Gastrocnemius medialis (tissue), 4 donors: Measurements from ENCODE around the gene GDF7. TPM values are rescaled to one million over a fixed set of nuclear protein-coding genes. Genes with fewer than 3 reads are reported as not detected.

ENCODE experiments used
- ATAC-seq, 2 donors: fragments of 150-250 bp; one replicate each; pipeline ENCODE4 v1.9.1; 2016
- DNase-seq, 2 donors: peaks; one replicate each; pipeline ENCODE4 v3.0.0-alpha.2; 2019
- H3K27ac ChIP-seq, 4 donors: fragments of 200-600 bp; sonication (generic); 1 replicate in 1 of 4; 2 replicates in 3 of 4; pipeline ENCODE4 v1.5.1; 2016 to 2018; ENCODE audit warnings: mild to moderate bottlenecking in 2 of 4, moderate library complexity in 1 of 4
- H3K27me3 ChIP-seq, 3 donors: fragments of 200-600 bp; sonication (generic) in 2 of 3; 1 replicate in 1 of 3; 2 replicates in 2 of 3; pipeline versions ENCODE4 v1.5.1 to v1.6.0; 2016 to 2019; ENCODE audit warnings: mild to moderate bottlenecking in 1 of 3, moderate library complexity in 1 of 3
- H3K36me3 ChIP-seq, 2 donors: fragments of 200-600 bp; sonication (generic) in 1 of 2; one replicate each; pipeline ENCODE4 v1.5.1; 2017 to 2018
- H3K4me1 ChIP-seq, 2 donors: fragments of 200-600 bp; sonication (generic) in 1 of 2; one replicate each; pipeline ENCODE4 v1.5.1; 2016 to 2017; ENCODE audit warnings: mild to moderate bottlenecking in 2 of 2
- H3K4me3 ChIP-seq, 4 donors: fragments of 200-600 bp; sonication (generic) in 3 of 4; 1 replicate in 1 of 4; 2 replicates in 3 of 4; pipeline ENCODE4 v1.5.1; 2016 to 2019; ENCODE audit warnings: mild to moderate bottlenecking in 2 of 4
- H3K9me3 ChIP-seq, 3 donors: fragments of 200-600 bp; sonication (generic) in 2 of 3; 1 replicate in 1 of 3; 2 replicates in 2 of 3; pipeline ENCODE4 v1.5.1; 2016 to 2019
- POLR2A ChIP-seq, 2 donors: fragments of 450-650 bp; IDR thresholded peaks; one replicate each; pipeline ENCODE4 v1.6.1; 2017; ENCODE audit warnings: antibody characterized with exemption in 2 of 2, mild to moderate bottlenecking in 2 of 2, moderate library complexity in 2 of 2
- in situ Hi-C, 4 donors: fragments of 200-750 bp; cut with MboI; loops; one replicate each; pipeline versions ENCODE4 v1.15.0 to v1.8.0; 2017; ENCODE audit warnings: low sequenced_read_pairs in 4 of 4
- intact Hi-C: fragments of 100-400 bp; cut with DNase I; formaldehyde crosslinking; loops from one replicate; pipeline ENCODE4 v1.15.1; 2023; ENCODE audit warnings: low total_unique reads
- total RNA-seq, 4 donors: library from RNA; depleted of rRNA; stranded (reverse); fragments of >200 nt; gene quantifications; one replicate each; pipeline versions ENCODE4 v1.1.0 to v1.2.3, GENCODE V29; 2016
- TF ChIP-seq, protein P1 (sequence below), 5 experiments: fragments of 450-650 bp in 3 of 5; fragments of 200-600 bp in 2 of 5; sonication (generic) in 2 of 5; IDR thresholded peaks in 4 of 5; conservative IDR thresholded peaks in 1 of 5; 1 replicate in 4 of 5; 2 replicates in 1 of 5; pipeline ENCODE4 v1.5.1; 2016 to 2019; ENCODE audit warnings: antibody characterized with exemption in 5 of 5, mild to moderate bottlenecking in 3 of 5, moderate library complexity in 3 of 5

The GDF7 gene
- total RNA-seq, 4 donors from 2014 or later = 0.02 to 0.10 (median 0.07) TPM; not detected in 1

DNA sequence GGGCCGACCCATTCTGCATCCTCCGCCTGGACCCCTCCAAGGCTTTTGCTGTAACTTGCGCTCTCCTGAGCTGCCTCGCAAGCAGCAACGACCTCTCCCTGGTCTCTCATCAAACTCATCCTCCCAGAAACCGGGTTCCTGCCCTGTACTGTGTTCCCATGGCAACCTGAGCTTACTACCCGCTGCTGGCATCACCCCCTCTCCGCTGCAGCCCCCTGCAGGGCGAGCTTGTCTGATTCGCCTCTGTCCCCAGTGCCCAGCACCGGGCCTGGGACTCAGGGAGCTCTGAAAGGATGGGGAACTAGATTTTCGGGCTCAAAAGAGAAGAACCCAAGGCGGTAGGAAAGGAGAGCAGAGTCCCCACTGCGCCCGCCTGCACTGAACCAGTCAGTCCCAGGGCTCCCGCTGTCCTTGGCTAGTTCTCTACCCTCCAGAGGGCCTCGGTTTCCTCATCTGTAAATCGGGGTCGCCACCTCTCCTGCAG, 16.5 kb upstream of the GDF7 start:
- Histone ChIP-seq H3K36me3 (peaks cover 0 to 2% of the 10 kb centered on the region in 2 donors), H3K27ac (peak overlapping the region; percentile 78 to 92 (median 88)), H3K27me3 (no peaks in the 10 kb centered on the region), H3K4me1 (peaks cover 15 to 18% of the 10 kb centered on the region in 2 donors), H3K4me3 (peak overlapping the region; percentile 73 to 99 (median 94)), H3K9me3 (no peaks in the 10 kb centered on the region)
- ATAC-seq (peak; percentile 3 to 30), DNase-seq (no peak)
- TF ChIP-seq, protein P1, sequence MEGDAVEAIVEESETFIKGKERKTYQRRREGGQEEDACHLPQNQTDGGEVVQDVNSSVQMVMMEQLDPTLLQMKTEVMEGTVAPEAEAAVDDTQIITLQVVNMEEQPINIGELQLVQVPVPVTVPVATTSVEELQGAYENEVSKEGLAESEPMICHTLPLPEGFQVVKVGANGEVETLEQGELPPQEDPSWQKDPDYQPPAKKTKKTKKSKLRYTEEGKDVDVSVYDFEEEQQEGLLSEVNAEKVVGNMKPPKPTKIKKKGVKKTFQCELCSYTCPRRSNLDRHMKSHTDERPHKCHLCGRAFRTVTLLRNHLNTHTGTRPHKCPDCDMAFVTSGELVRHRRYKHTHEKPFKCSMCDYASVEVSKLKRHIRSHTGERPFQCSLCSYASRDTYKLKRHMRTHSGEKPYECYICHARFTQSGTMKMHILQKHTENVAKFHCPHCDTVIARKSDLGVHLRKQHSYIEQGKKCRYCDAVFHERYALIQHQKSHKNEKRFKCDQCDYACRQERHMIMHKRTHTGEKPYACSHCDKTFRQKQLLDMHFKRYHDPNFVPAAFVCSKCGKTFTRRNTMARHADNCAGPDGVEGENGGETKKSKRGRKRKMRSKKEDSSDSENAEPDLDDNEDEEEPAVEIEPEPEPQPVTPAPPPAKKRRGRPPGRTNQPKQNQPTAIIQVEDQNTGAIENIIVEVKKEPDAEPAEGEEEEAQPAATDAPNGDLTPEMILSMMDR (IDR thresholded peaks at IDR 0.05 in 4 of 5, conservative IDR thresholded peaks at IDR 0.05 in 1 of 5) = no peak
- TF ChIP-seq POLR2A (IDR thresholded peaks at IDR 0.05) = no peak
- intact Hi-C loops = loop anchor here (2.0 to 5.0 kb wide), 3 partner anchors 300 to 598 kb away; partner anchors contain the start of genes LAPTM4A and PUM2
- in situ Hi-C loops = loop anchor here in 1 of 4 donors (25.0 kb wide), 1 partner anchor 462 kb away; the partner anchor contains the start of gene TDRD15

DNA sequence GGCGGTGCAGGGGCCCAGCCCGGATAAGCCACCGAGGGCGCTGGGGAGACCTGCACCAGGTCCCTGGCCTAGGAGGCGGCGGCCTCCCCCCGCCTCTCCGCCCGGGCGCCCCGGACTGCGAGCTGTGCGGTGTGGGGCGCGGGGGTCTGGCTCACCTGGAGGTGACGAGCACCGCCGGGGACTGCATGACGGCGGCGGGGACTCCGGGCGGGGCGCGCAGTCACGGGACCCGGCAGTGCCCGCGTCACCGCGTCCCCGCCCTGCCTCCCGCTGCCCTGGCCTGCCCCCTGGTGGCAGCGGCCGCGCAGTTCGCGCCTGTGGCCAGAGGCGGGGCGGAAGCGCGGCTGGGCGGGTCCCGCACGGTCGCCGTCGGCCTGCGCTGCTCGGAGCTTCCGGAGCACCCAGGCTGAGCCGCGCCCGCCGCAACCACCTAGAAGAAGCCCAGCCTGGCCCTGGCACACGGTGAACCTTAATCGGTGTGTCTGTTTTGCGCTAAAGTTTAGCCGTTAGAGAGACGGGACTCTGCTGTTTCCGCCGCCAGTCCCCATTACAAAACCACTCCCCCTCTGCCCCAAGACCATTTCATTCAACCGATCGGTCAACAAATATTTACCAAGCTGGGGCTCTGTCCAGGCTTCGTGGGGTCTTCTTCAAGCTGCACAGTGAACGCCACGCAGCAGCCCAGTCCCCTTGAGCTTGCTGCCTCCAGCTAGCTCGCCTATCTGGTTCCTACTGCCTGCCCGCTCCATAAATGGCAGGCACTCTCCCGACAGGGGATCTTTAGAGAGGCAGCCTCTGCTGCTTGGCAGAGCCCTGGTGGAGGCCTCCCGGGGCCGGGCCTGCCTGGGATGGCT, 15.8 kb upstream of the GDF7 start, which contains the start of gene HS1BP3:
Gene HS1BP3 (minus strand): TSS at position 222 of the 854 bp plus-strand sequence. CDS start 35 bp downstream, at position 187.
- peak; percentile 81 to 83 for TF ChIP-seq POLR2A (IDR thresholded peaks at IDR 0.05)
- TF ChIP-seq, protein P1 (IDR thresholded peaks at IDR 0.05 in 4 of 5, conservative IDR thresholded peaks at IDR 0.05 in 1 of 5) = peak in 4 of 5 experiments; percentile 98 to 100 (median 99)
- H3K4me3 ChIP-seq = peak within 1 kb of the TSS; percentile 73 to 99 (median 94)
- H3K36me3 ChIP-seq = no peaks in the 10 kb centered on the region
- H3K4me1 ChIP-seq = peaks cover 15 to 18% of the 10 kb centered on the region in 2 donors
- ATAC-seq (peak; percentile 89 to 93), DNase-seq (peak; percentile 67 to 76)
- in situ Hi-C loops (loop anchor here in 1 of 4 donors (25.0 kb wide), 1 partner anchor 461 kb away; the partner anchor contains the start of gene TDRD15), intact Hi-C loops (loop anchor here (2.0 to 5.0 kb wide), 3 partner anchors 300 to 599 kb away; partner anchors contain the start of genes LAPTM4A and PUM2)
- H3K9me3 ChIP-seq = no peaks in the 10 kb centered on the region
- peak within 1 kb of the TSS; percentile 78 to 92 (median 88) for H3K27ac ChIP-seq
- no peaks in the 10 kb centered on the region for H3K27me3 ChIP-seq

DNA sequence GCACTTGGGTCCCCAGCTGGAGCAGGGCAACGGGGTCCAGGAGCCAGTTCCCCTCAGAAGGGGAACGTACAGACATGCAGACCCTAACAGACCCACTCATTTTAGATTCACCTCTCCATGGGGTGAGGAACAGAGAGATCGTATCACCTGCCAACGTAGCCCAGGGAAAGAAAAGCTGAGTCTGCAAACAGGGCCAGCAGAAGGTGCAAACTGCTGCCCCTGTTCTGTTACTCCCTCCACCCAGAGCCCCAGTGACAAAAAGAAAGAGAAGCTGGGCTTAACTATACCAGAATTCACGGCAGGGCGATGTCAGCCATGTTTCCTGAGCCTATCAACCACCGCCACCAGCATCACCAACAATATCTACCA, 15.2 kb upstream of the GDF7 start:
- Histone ChIP-seq H3K4me1 (peaks cover 15 to 18% of the 10 kb centered on the region in 2 donors), H3K27me3 (no peaks in the 10 kb centered on the region), H3K4me3 (peak overlapping the region; percentile 73 to 99 (median 94)), H3K27ac (peak overlapping the region; percentile 78 to 92 (median 88)), H3K36me3 (no peaks in the 10 kb centered on the region), H3K9me3 (no peaks in the 10 kb centered on the region)
- DNase-seq = no peak
- ATAC-seq = no peak
- intact Hi-C loops (loop anchor here (2.0 to 5.0 kb wide), 3 partner anchors 301 to 599 kb away; partner anchors contain the start of genes LAPTM4A and PUM2), in situ Hi-C loops (loop anchor here in 1 of 4 donors (25.0 kb wide), 1 partner anchor 461 kb away; the partner anchor contains the start of gene TDRD15)
- no peak for TF ChIP-seq POLR2A (IDR thresholded peaks at IDR 0.05)
- TF ChIP-seq, protein P1 (IDR thresholded peaks at IDR 0.05 in 4 of 5, conservative IDR thresholded peaks at IDR 0.05 in 1 of 5) = no peak

DNA sequence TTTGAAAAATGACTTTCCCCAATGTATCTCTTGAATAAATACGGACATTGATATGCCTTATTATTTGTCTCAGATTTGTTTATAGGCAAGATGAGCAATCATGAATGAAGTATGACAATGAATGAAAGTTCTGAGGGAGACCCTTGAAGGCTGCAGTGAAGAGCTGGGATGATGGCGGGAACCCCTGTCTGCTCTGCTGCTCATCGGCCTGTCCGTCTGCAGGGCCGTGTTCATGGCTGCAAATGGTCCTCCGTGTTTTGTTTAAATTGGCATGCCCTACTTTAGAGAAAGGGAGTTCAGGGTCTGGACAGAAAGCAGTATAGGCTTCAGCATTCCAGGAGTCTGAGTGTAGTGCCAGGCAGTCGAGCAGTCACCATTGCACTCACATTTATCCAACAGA, 14.8 kb upstream of the GDF7 start:
- no peaks in the 10 kb centered on the region for H3K9me3 ChIP-seq
- in situ Hi-C loops = loop anchor here in 1 of 4 donors (25.0 kb wide), 1 partner anchor 460 kb away; the partner anchor contains the start of gene TDRD15
- ATAC-seq (no peak), DNase-seq (no peak)
- H3K27me3 ChIP-seq = no peaks in the 10 kb centered on the region
- no peak overlapping the region for H3K4me3 ChIP-seq
- intact Hi-C loops = loop anchor here (5.0 kb wide), 2 partner anchors 385 to 600 kb away; partner anchors contain the start of gene LAPTM4A
- peaks cover 15 to 18% of the 10 kb centered on the region in 2 donors for H3K4me1 ChIP-seq
- TF ChIP-seq, protein P1 (IDR thresholded peaks at IDR 0.05 in 4 of 5, conservative IDR thresholded peaks at IDR 0.05 in 1 of 5) = no peak
- TF ChIP-seq POLR2A (IDR thresholded peaks at IDR 0.05) = no peak
- no peaks in the 10 kb centered on the region for H3K36me3 ChIP-seq
- no peak overlapping the region for H3K27ac ChIP-seq
